Suprapubic skin (tissue), 4 donors: Measurements from ENCODE around the gene PSAT1. TPM values are rescaled to one million over a fixed set of nuclear protein-coding genes. Genes with fewer than 3 reads are reported as not detected.

Experiments used
- DNase-seq, 2 donors: peaks; one replicate each; pipeline ENCODE4 v3.0.0-alpha.2; 2019; ENCODE audit warnings: low spot score in 2 of 2
- H3K27ac ChIP-seq: fragments of 200-600 bp; sonication (generic); one replicate; pipeline ENCODE4 v1.5.1; 2019
- H3K27me3 ChIP-seq: fragments of 200-600 bp; sonication (generic); one replicate; pipeline ENCODE4 v1.5.1; 2019
- H3K36me3 ChIP-seq: fragments of 200-600 bp; sonication (generic); one replicate; pipeline ENCODE4 v1.5.1; 2019
- H3K4me1 ChIP-seq: fragments of 200-600 bp; sonication (generic); one replicate; pipeline ENCODE4 v1.5.1; 2019
- H3K4me3 ChIP-seq: fragments of 200-600 bp; sonication (generic); one replicate; pipeline ENCODE4 v1.5.1; 2019; ENCODE audit warnings: mild to moderate bottlenecking
- H3K9me3 ChIP-seq: fragments of 200-600 bp; sonication (generic); one replicate; pipeline ENCODE4 v1.5.1; 2019
- EP300 ChIP-seq: sonication (generic); formaldehyde crosslinking; IDR thresholded peaks from one replicate; pipeline ENCODE4 v1.6.1; 2017; ENCODE audit warnings: antibody characterized with exemption
- POLR2A ChIP-seq, 2 donors: fragments of 450-650 bp; IDR thresholded peaks; one replicate each; pipeline ENCODE4 v1.6.1; 2017; ENCODE audit warnings: antibody characterized with exemption in 2 of 2, mild to moderate bottlenecking in 2 of 2, moderate library complexity in 2 of 2
- POLR2AphosphoS5 ChIP-seq, 3 donors: sonication (generic); formaldehyde crosslinking; IDR thresholded peaks; one replicate each; pipeline ENCODE4 v1.6.1; 2017; ENCODE audit warnings: antibody characterized with exemption in 3 of 3
- WGBS: methylation state at CpG from one replicate; pipeline ENCODE4 v1.1.5; 2018; 5-methylcytosine and 5-hydroxymethylcytosine counted together
- total RNA-seq, 4 donors: library from RNA; depleted of rRNA; stranded (reverse); fragments of >200 nt; gene quantifications; one replicate each; pipeline ENCODE4 v1.1.0, GENCODE V29; 2016
- TF ChIP-seq, protein P1 (sequence below), 2 donors: fragments of 200-600 bp in 1 of 2; fragments of 450-650 bp in 1 of 2; sonication (generic) in 1 of 2; IDR thresholded peaks; one replicate each; pipeline ENCODE4 v1.5.1; 2016 to 2019; ENCODE audit warnings: antibody characterized with exemption in 2 of 2, mild to moderate bottlenecking in 1 of 2, moderate library complexity in 1 of 2

The PSAT1 gene
- total RNA-seq, 4 donors from 2014 or later = 47.4 to 101 (median 75.7) TPM

DNA sequence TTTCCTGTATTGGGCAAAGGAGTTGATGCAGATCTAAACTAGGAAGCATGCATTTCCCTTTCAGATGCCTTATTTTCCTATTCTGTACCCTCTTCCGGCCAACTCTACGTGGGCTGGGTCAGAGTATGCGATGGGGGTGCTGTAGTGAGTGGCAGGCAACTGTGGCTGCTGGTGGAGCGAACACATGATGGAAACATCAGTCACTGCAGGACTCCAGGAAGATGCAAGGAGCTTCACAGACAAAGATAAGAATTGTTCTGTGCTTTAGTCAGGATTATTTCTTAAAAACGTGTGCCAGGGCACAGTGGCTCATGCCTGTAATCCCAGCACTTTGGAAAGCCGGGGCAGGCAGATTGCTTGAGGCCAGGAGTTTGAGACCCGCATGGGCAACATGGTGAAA, 75.1 kb downstream of the PSAT1 start:
- H3K27me3 ChIP-seq = peaks cover 23% of the 10 kb centered on the region

More for the DNA sequence above, 75.1 kb downstream of the PSAT1 start:
- no peak overlapping the region for H3K4me3 ChIP-seq
- H3K36me3 ChIP-seq = no peaks in the 10 kb centered on the region
- H3K4me1 ChIP-seq = no peaks in the 10 kb centered on the region
- H3K27ac ChIP-seq = no peak overlapping the region
- 71% methylated on average over 7 of the region's 7 CpGs for WGBS
- TF ChIP-seq EP300 (no peak), POLR2A (IDR thresholded peaks at IDR 0.05) (no peak), POLR2AphosphoS5 (IDR thresholded peaks at IDR 0.05) (no peak)
- TF ChIP-seq, protein P1, sequence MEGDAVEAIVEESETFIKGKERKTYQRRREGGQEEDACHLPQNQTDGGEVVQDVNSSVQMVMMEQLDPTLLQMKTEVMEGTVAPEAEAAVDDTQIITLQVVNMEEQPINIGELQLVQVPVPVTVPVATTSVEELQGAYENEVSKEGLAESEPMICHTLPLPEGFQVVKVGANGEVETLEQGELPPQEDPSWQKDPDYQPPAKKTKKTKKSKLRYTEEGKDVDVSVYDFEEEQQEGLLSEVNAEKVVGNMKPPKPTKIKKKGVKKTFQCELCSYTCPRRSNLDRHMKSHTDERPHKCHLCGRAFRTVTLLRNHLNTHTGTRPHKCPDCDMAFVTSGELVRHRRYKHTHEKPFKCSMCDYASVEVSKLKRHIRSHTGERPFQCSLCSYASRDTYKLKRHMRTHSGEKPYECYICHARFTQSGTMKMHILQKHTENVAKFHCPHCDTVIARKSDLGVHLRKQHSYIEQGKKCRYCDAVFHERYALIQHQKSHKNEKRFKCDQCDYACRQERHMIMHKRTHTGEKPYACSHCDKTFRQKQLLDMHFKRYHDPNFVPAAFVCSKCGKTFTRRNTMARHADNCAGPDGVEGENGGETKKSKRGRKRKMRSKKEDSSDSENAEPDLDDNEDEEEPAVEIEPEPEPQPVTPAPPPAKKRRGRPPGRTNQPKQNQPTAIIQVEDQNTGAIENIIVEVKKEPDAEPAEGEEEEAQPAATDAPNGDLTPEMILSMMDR (IDR thresholded peaks at IDR 0.05) = no peak
- no peak for DNase-seq
- H3K9me3 ChIP-seq = no peaks in the 10 kb centered on the region

Other genes with a start within 250 kb of the PSAT1 start
- gene CEP78, start 61.0 kb upstream of the PSAT1 start, total RNA-seq = 10 to 100 TPM in 3 of 4 donors, 1 to 10 TPM in 1; 8.7 to 15.0 (median 11.7) TPM